Measurements from ENCODE around the gene MAG.

Gene MAG

DNA sequence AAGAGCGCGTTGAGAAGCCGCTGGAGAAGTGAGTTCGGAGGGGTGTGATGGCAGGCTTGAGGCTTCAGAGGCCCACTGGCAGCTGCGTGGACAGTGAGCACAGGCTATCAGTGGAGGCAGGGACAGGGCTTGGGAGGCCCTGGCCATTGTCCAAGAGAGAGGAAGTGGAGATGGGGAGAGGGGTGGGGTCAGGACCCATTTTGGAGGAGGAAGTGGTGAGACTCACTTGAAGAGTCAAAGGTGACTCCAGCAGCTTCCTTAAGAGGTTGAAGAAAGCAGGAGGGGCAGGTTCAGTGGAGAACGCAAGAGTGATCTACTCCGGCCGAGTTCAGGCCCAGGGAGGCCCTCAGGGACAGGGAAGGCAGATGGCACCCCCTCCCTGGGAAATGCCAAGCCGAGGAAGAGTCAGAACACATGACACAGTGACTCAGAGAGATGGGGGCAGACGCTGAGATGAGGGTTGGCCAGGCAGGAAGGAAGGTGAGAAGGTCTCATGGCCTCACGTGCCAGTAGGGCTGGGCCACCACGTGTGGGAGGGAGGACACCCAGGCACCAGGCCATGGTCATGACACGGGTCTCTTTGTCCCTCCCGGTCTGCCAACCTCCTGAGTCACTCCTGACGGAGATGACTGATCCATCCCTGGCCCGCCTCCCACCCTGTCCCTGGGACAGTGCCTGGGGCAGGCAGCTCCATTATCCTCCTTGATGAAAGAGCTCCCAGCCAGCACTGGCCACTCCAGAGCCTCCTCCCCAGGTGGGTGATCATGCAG is 26.9 kb downstream of the MAG start:
- no peak for DNase-seq

DNA sequence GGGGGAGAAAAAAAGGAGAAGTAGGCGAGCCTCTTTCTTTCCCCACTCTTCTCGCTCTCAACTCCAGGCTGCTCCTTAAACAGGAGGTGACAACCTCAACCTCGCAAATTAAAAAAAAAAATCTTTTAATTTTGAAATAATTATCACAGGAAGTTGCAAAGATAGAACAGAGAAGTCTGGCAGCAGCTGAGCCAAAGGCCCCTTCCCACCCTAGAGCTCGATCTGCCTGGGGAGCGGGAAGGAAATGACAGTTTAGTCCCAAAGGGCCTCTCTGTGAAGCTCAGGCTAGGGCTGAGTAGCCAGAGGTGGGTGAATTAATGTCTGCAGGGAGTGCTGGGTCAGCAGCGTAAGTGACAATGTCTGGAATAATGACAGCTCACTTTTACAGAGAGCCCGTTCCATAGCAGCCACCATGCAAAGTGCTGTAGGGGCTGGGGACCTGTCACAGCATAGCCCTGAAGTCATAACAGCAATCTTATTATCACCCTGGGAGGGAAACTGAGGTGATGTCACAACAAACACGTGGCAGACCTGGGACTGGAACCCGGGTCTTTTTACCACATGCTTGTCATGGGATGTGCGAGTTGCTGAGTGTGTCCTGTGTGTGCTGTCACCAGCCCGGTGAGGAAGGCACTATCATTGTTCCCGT is 28.2 kb downstream of the MAG start:
- DNase-seq = no peak

DNA sequence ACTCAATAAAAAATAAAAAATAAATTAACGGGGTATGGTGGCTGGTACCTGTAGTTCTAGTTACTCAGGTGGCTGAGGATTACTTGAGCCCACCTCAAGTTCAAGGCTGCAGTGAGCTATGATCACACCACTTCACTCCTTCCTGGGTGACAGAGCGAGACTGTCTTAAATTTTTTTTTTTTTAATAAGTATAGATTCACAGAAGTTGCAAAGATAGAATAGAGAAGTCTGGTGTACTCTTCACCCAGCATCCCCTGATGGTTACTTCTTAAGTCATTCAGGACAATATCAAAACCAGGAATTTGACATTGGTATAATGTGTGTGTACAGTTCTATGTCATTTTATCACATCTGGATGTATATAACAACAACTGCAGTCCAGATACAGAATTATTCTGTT is 29.3 kb downstream of the MAG start:
- DNase-seq = no peak

DNA sequence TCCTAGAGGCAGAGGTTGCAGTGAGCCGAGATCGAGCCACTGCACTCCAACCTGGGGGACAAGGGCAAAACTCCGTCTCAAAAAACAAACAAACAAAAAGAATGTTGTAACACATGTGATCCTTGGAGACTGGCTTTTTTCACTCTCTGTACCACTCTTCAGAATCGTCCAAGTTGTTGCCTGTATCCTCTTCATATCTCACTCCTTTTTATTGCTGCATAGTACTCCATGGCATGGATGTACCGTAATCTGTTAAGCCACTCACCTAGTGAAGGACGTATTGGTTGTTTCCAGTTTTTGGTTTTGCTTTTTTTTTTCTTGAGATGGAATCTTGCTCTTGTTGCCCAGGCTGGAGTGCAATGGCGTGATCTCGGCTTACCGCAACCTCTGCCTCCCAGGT is 30.1 kb downstream of the MAG start:
- no peak for DNase-seq

DNA sequence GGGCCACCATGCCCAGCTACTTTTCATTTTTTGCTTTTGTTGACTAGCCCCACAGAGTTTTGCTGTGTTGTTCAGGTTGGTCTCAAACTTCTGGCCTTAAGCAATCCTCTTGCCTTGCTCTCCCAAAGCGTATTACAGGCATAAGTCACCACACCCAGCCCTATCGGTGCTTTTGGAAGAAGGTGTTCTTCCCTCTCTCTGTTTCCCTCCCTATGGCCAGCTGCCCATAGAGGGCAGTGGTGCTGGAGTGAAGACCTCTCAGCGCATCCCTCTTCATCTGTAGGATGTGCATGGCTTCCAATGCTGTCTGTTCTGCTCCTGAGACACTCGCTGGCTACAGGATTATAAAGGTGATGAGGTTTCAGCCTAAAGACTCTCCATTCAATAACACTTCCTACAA is 35.7 kb downstream of the MAG start:
- DNase-seq = no peak

DNA sequence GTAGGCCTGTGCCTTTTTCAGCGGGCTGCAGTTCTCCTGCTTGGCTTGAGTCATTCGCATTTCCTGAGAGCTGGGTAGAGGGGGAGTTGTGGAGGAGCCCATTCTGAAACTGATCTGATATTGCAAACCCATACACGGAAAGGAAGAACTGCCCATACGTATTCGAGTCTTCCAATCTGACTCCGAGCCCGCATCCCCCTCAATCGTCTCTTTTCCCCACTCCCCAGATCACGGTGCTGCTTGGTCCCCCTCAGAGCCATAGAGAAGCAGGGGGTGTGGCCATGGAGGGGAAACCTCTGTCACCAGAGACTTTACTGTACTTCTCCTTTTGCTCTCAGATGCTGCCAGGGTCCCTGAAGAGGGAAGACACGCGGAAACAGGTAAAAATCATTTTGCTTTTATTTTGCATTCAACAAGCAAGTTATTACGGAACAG is 36.9 kb downstream of the MAG start, which contains the start of gene CD22:
Gene CD22, plus strand, starts transcription at position 337 of the 435 bp plus-strand sequence. CDS start 2,854 bp downstream, outside the sequence.
- no peak for DNase-seq

DNA sequence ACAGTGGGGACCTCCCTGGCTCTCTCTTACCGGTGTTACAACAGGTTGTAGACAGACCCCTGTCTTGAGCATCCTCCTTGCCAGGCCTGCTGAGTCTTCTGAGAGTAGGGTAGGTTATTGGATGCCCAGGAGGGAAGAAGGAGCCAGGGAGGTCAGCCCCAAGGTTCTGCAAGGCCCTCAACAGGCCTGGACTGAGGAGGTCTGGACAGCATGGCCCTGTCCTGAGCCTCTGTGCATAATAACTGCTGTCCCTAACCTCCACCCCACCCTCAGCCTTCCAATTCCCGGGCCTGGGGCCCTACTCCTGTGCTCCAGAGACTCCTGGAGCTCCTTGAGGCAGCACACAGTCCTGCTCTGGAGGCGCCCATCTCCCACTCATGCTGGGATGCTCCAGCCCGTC is 37.4 kb downstream of the MAG start:
- DNase-seq = no peak

DNA sequence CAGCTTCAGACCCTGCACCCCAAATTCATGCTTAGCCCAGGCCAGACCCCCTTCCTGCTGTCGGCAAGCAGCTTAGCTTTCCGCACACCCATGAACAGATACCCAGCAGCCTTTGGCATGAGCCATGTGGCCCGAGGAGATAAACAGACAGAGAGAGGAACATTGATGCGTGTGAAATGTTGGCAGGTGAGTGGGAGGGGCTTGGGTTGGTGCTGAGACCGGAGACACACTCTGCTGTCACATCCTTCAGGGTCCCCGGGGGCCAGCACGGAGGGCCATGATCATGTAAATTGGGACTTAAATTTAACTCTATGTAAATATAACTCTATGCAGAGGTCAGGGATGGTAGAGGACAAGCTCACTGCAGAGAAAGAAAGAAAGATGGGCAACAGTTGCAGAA is 38.5 kb downstream of the MAG start:
- no peak for DNase-seq

DNA sequence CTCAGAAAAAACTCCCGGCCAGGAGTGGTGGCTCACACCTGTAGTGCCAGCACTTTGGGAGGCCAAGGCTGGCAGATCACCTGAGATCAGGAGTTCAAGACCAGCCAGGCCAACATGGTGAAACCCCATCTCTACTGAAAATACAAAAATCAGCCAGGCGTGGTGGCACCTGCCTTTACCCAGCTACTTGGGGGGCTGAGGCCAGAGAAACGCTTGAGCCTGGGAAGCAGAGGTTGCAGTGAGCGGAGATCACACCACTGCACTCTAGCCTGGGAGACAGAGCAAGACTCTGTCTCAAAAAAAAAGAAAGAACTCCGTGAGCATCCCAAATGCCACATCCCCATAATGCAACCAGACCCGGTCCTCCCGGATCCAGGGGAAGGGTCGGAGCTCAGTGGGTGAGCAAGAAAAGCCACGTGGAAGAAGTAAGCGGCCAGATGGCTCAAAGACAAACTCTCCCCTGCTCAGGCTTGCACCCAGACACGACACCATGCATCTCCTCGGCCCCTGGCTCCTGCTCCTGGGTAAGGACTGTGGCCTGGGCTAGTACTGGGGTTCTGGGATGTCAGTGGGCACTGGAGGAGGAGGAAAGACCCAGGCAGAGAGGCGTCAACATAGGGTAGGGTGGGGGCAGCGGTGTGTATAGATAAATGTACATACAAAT is 39.7 kb downstream of the MAG start:
- no peak for DNase-seq

DNA sequence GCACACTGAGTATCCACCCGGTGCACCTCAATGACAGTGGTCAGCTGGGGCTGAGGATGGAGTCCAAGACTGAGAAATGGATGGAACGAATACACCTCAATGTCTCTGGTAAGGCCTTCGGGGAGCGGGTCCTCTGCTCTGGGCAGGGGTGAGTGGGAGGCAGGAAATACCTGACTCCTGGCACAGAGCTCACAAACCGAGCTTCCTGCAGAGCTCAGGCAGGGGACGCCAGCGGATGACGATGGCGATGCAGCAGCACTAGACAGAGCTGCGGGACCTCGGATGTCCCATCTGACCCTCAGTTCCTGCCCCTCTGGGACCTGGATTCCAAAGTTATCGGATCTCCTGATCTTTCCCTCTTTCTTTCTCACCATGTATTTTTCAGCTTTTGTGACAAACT is 40.9 kb downstream of the MAG start:
- DNase-seq = peak; percentile 56

DNA sequence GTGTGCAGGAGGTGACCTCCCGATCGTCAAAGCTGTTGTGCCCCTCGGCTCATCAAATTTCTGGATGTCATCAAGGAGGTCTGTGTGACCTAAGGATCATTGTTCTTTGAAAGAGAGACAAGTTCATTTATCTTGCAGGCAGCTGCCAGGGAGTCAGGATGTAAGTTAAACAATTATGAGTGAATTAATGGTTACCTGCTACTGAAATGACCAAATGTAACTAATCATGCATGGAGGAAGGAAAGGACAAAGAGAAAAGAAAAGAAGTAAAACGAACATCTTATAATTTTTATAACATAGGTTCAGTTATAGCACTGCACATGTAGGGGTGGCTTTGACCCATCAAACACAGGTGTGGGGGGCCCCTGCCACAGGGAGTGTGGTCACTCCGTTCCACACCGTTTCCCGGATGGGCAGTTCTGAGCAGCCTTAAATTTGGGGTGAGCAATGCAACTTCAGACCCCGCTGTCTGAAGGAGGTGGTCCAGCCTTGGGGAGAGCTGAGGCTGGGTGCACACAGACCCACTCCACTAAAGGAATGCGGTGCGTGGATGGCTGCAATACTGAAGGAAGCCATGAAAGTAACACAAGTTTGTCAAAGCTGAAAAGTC is 42.3 kb downstream of the MAG start:
- no peak for DNase-seq

DNA sequence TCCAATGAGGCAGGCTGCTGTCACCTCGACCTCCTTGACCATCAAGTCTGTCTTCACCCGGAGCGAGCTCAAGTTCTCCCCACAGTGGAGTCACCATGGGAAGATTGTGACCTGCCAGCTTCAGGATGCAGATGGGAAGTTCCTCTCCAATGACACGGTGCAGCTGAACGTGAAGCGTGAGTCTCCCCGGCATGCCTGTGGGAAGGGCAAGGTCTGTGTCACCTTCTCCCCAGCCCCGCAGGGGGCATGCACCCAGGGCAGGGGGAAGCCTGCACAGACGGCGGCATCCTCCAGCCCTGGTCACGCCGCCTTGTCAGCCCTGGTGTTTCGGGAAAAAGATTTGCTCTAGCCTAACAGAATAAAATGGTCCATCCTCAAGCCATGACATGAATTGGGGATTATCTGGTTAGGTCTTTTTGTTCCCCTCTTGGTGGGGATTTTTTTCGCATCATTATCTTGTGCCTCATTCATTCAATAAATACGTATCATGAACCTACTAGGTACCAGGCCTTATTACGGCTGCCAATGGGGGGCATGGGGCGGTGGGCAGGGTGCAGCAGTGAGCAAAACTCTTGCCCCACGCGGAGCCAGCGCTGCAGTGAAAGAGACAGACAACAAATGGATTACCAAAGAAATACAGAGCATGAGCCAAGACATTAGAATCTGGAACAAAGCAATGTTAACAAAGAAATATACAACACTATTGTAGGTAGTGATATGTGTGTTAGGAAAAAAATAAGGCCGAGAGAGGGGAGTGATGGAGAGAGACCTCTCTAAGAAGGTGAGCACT is 44.4 kb downstream of the MAG start:
- no peak for DNase-seq

DNA sequence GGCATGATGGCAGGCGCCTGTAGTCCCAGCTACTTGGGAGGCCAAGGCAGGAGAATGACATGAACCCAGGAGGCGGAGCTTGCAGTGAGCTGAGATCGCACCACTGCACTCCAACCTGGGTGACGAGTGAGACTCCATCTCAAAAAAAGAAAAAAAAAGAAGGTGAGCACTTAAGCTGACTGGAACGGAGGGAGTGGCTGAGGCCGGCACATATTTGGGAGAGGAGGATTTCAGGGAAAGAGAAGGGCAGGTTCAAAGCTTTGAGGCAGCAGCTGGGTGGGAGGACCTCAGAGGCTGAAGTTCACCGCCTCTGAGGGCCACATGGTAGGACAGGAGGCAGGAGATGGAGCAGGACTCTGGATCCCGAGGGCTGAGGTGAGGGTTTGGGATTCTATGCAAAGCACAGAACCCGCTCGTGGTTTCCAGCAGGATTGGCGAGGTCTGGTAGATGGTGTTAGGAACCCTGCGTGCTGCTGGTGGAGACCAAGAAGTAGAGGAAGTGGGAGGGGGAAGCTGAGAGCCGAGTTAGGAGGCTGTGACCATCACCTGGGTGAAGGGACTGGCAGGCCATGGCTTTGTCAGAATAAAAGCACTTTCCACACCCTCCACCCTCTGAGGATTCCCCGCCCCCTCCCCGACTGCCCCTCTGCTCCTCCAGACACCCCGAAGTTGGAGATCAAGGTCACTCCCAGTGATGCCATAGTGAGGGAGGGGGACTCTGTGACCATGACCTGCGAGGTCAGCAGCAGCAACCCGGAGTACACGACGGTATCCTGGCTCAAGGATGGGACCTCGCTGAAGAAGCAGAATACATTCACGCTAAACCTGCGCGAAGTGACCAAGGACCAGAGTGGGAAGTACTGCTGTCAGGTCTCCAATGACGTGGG is 45.4 kb downstream of the MAG start:
- DNase-seq = no peak

DNA sequence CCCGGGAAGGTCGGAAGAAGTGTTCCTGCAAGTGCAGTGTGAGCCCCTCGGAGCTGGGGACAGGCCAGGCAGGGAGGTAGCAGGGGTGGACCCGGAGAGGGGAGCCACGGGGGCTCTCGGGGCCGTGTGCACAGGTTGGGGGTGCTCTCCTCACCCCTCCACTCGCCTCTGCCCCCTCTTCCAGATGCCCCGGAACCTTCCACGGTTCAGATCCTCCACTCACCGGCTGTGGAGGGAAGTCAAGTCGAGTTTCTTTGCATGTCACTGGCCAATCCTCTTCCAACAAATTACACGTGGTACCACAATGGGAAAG is 46.0 kb downstream of the MAG start:
- DNase-seq = no peak

DNA sequence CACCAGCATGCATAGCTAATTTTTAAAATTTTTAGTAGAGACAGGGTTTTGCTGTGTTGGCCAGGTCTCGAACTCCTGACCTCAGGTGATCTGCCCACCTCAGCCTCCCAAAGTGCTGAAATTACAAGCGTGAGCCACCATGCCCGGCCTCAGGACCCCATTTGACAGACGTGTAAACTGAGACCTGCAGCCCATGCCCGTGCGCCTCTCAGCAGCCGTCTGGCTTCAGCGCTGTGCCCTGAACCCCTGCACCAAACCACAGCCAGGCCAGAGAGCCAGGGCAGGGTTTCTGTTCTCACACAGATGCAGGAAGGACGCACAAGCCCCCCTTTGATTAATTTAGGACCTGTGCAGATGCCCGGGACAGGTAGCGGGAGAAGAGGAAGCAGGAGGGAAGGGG is 48.5 kb downstream of the MAG start:
- DNase-seq = no peak

DNA sequence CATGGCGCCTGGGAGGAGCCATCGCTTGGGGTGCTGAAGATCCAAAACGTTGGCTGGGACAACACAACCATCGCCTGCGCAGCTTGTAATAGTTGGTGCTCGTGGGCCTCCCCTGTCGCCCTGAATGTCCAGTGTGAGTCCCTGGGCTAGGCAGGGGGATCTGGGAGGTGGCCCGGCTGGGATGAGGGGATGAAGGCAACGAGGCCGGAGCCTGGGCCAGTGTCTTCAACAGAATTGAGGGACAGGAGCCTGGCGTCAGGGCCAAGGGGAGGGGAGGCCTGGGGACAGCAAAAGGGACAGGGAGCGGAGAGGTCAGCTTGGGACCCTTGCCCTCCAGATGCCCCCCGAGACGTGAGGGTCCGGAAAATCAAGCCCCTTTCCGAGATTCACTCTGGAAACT is 49.0 kb downstream of the MAG start:
- DNase-seq = no peak

DNA sequence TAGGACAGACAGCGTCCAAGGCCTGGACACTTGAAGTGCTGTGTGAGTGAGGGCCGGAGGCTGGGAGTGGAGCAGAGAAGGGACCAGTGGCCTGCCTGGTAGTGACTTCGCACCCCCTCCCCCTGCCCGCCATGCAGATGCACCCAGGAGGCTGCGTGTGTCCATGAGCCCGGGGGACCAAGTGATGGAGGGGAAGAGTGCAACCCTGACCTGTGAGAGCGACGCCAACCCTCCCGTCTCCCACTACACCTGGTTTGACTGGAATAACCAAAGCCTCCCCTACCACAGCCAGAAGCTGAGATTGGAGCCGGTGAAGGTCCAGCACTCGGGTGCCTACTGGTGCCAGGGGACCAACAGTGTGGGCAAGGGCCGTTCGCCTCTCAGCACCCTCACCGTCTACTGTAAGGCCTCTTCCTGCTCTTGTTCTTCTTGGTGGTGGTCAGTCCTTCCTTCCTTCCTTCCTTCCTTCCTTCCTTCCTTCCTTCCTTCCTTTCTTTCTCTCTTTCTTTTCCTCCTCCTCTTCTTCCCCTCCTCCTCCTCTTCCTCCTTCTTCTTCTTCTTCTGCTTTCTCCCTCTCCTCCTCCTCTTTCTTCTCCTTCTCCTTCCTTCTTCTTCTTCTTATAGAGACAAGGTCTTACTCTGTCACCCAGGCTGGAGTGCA is 49.7 kb downstream of the MAG start:
- no peak for DNase-seq

DNA sequence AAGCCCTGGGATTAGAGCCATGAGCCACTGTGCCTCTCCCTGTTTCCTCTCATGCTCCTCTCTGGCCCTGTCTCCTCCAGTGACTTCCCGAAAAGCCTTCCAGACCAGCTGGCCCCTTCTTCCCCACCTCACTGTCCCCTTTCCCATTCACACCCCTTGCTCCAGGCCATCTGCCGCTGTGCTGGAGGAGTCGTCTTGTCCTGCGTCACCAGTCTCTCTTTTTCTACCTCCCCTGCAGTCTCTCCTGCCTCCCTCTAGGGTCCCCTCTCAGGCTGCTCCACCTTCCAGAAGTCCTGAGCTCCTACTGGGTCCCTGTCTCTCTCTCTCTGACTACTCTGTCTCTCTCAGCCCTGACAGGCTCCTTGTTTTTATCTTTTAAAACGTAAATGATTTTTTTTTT is 50.5 kb downstream of the MAG start:
- no peak for DNase-seq

DNA sequence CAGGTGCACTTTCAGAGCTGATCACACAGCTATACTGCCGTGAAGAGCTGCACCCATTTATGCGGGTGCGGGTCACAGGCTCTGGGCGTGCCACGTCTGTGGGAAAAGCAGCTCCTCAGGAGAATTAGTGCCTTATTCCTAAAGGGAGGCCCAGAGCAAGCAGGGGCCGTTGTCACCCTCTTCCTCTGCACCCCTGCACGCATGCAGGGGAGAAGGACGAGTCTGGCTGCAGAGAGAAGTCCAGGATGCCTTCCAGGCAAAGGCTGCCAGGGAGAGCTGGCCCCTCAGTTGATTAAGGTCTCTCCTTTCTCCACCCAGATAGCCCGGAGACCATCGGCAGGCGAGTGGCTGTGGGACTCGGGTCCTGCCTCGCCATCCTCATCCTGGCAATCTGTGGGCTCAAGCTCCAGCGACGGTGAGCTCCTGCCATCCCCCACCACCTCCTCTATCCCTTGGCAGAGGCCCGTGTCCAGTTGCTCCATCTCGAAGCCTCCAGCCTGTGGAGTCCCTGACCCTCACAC is 52.6 kb downstream of the MAG start:
- DNase-seq = no peak

DNA sequence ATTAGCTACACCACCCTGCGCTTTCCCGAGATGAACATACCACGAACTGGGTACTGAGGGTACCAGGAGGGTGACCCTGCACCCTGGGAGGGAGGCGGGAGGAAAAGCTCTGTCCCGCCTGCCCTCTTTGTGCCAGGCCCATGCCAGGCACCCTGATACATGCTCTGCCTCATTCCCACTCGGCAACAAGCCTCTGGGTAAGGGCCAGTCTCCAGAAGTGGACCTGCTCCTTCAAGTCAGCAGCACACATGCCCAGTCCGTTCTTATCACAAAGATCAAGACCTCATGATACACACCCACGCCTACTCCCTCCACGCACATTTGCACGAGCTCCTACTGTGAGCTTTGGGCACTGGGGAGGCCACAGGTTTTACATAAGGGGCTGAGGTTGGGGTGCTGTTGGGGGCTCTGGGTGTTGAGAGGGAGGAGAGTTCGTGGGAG is 53.7 kb downstream of the MAG start:
- DNase-seq = no peak
